ENCODE measurements around the gene TRAPPC11. TPM values are rescaled to one million over a fixed set of nuclear protein-coding genes. Genes with fewer than 3 reads are reported as not detected.

The TRAPPC11 gene
- polyA plus RNA-seq, 3 donors, result 32.3 to 49.8 (median 44.3) TPM

DNA sequence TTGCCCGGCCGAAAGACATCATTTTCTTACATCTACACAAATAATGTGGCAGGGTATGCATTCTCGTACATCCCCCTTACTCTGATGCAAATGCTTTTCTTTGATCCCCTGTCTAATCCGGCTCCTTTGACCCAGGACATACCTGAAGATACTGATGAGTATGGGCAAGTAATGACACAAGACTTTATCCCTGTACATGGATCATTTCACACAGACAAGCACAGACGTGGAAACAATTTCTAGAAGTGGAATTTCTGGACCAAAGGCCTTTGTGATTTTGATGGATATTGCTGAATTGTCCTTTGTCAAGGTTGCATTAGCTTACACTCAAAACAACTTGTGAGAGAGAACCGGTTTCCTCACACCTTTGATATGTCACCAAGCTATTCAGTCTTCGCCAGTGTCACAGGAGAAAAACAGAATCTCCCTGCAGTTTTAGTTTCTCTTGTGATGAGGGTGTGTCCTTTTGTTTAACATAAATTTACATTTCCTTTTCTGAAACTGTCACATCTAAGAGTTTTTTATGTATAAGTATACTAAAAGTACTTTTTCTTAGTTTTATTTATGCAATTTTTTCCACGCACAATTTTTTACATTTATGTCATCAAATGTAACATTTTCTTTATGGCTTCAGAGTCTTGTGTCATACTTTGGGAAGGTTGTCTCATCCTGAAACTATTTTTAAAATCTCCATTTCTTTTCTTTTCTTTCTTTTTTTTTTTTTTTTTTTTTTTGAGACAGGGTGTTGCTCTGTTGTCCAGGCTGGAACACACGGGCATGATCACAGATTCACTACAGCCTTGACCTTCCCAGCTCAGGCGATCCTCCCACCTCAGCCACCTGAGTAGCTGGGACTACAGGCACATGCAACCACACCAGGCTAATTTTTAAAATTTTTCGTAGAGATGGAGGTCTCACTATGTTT is 25.4 kb upstream of the TRAPPC11 start:
- DNase-seq, result no peak

DNA sequence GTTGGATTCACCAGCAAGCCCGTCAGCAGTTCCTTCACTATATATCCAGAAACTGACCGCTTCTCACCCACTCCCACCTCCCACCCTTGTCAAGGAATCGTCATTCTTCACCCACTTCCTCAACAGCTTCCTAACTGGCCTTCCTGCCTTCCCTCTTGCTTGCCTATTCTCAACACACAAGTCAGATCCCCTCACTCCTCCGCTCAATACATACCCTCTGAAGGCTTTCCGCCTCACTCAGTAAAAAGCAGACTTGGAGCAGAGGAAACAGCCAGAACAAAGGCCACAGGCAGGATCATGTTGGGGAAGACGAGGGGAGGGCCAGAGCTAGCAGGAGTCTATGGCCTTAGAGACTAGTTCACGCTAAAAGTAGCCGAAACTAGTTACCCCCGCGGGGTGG is 23.8 kb upstream of the TRAPPC11 start:
- DNase-seq, result no peak

DNA sequence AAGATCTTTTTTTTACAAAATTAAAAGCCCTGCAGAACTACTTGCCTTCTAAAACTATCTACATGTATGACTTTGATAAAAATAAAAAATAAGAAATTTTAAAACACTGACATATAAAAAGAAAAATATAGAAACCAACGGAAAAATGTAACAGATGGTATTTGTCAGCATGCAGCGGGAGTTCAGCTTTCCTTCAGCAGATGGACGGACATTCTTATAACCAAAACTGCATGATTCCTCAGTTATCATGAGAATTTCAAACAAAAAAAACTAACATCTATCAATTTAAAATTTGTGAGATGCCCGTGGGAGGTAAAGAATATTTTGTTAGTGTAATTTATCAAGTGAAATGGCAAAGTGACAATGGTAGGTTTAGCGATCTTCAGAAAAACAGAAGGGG is 23.4 kb upstream of the TRAPPC11 start:
- no peak for DNase-seq

DNA sequence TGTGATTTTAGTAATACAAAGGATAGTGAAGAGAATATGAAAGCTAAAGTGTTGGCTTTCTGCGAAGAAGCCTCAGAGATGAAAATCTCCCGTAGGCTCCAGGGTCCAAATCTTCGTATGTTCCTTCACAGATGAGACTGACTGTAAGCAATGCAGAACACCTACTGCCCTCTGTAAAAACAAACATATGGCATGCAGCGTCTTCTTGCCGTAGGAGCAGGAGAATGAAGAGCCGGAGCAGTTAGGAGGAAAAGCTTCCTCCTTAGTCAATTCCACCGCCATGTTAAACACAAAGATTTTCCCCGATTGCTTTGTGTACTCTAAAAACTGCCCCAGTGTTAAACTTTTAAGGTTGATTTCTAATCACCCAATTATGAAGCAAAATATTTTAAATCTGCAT is 22.6 kb upstream of the TRAPPC11 start:
- no peak for DNase-seq

DNA sequence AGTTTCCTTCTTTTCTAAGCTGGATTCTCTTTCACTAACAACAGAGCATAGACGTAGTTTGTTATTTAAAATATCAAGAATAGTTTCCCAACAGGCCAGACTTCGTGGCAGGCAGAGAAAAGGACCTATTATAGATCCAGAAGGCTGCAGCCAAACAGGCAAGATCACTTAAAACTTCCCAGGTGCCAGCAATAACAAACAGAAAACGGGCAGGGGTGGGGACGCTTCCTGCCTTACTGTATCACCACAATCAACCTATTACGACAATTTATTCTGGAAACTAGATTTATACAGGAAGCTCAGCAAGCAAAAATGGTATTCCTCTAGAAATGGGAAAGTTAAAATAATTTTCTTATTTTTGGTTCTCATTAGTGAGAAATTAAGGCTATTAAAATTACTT is 22.2 kb upstream of the TRAPPC11 start:
- no peak for DNase-seq

DNA sequence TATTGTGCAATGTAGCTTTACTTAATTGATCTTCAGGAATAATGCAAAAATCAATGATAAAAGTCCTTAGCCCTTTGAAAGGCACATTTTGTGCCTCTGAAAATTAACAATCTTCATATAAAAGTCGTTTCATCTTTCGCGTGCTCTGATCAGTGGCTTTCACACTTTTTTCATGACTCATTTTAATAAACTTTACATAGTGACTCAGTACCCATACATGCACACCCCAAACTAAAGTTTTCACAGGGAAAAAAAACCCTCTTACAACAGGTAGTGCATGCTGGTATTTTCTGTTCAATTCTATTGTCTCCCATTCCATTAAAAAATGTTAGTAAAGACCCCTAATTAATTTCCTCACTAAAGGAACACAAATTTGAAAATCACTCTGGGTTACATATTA is 21.6 kb upstream of the TRAPPC11 start:
- no peak for DNase-seq

DNA sequence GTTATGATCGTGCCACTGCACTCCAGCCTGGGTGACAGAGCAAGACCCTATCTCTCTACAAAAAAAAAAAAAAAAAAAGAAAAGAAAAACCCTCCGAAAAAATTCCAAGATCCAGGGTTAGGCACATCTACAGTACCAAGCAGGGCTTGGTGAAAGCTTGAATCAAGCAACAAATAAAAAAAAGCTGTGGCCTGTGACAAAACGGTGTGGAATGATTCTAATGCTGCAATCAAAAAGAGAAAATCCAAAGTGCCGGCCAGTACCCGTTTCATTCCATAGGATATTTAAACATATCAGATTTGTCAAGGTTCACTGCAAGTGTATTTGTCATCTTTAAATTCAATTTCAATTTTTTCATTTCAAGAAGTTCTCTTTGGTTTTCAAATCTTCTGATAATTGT is 20.7 kb upstream of the TRAPPC11 start:
- no peak for DNase-seq

DNA sequence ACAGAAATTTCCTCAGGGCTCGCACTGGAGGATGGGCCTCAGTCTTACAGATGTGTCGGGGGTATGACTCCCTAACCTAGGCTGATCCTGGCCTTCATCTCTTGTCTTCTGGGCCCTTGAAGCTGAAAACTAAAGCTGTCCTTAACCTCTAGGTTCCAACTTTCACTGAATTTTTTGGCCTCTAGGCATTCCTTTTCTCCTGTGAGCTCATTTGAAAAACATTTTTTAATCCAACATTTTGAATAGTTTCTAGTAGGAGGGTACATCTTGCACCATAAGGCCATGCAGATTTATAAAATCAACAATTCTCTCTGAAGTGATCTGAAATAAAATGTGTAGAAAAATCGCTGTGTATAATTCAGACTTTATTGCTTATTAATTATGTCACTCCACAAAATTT is 19.8 kb upstream of the TRAPPC11 start:
- DNase-seq, result no peak

DNA sequence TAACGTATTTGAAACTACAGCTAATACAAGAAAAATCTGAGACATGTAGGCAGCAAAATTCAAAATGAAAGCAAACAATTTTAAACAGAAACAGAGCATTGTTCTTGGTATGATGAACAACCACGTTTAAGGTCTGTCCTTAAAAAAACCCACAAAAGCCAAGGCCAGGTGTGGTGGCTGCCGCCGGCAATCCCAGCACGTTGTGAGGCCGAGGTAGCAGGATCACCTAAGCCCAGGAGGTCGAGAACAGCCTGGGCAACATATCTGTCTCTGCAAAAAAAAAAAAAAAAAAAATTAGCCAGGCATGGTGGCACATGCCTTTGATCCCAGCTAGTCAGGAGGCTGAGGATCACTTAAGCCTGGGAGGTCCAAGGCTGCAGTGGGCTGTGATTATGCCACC is 13.8 kb upstream of the TRAPPC11 start:
- no peak for DNase-seq

DNA sequence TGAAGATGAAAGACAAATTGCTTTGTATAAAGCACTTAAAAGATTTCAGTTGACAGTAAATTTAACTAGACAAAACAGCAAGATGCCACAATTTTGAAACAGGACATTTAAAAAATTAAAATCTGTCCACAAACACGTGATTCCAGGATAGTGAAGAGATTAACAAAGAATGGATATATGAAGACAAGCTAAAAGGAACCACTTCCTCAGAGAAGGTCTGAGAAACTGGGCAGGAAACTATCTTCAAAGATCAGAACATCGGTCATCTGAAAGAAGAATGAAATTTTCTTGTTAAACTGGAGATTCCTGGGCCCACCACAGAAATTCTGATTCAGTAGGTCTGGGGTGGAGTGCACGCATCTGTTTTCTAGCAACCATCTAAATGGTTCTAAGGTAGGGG is 1.5 kb upstream of the TRAPPC11 start:
- no peak for DNase-seq

DNA sequence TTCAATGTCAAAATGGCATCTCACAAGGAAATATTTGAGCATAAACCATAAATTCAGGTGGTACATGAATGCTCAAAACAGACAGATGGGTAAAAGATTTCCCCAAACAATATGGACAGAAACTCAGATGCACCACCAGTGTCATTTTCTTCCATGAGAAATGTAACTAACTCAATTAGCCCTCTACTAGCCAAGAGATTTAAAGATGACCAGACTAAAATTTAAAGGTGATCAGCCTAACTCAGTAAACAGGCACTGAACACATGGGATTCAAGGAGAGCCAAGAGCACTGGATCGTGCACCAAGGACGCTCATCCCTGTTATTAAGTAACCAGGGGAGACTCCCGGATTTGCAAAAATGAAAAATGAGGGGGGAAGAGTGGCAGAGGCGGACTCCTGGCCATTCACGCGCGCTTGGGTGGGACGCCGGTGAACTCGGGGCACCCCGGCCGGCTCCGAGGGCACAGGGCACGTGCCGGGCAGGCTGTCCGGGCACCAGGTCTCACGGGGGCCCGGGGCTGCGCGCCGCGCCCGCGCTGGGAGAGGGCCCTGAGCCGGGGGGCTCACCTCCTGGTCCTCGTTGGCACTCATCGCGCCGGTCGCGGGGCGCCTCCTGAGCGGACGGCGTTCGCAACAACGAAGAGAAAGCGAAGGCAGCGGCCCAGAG is 598 bp upstream of the TRAPPC11 start:
- DNase-seq, result peak; percentile 20

DNA sequence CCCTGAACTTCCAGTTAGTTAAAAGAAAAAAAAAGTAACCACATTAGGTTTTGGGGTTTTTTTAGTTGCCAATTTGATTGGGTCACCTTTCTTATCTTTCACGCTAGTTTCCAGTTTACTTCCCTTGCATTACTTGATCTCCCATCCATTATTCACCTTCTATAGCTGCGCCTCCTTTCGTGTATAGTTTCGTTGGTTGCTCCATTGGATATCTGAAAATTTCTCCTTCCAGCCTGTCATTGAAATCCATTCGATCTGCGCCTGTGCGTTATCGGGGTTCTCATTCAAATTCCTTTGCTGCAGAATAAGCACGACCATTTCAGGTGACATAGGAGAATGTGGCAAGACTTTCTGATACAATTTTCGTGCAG is 764 bp downstream of the TRAPPC11 start:
- DNase-seq, result no peak

DNA sequence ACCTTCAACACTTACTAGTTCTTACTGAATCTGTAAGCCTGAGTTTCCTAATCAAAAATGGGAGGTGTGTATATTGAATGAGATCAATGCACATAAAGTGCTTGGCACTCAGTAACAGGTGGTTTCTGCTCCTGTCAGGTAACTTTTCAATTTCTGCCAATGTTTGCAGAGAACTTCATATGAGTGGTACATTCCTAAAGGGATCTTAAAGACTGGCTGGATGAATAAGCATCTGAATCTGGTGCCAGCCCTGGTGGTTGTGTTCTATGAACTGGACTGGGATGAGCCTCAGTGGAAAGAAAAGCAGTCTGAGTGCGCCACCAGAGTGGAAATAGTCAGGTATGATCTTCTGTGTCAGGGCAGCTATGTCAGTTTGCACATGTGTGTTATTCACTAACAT is 7.0 kb downstream of the TRAPPC11 start:
- DNase-seq, result no peak

DNA sequence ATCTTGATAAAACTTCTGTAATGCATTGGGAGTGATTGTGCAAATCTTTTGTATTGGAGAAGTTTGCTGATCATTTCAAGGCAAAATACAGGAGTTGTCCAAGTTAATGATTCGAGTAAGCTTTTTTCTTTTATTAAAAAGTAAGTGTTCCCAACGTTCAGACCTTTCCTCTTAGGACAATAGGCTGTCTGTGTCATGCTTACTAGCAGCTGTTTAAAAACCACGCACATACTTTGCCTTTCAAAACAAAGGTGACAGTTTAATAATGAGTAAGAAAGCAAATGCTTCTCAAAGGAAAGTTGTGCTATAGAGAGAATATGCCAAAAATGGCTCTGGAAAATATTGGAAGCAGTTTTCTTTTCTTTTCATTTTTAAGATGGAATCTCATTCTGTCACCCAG is 11.2 kb downstream of the TRAPPC11 start:
- DNase-seq, result no peak

DNA sequence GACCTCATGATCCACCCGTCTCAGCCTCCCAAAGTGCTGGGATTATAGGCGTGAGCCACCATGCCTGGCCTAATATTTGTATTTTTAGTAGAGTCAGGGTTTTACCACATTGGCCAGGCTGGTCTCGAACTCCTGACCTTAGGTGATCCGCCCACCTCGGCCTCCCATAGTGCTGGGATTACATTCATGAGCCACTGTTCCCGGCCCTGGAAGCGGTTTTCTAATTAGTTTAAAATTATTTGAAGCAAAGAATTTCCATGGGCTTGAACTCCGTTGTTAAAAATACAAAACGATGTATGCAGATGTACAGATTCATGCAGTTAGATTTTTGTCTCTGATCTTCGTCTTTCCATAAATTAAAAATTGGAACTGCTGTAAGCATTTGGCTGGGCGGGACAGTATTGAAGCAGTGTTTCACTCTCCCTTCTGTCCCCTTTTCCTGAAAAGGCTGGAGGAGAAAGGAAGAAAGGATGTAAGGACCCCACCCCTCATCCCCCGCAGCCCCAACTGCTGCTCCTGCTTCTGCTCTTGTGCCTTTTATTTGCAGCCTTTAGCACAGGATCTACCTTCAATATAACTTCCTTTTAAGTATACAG is 12.0 kb downstream of the TRAPPC11 start:
- no peak for DNase-seq

DNA sequence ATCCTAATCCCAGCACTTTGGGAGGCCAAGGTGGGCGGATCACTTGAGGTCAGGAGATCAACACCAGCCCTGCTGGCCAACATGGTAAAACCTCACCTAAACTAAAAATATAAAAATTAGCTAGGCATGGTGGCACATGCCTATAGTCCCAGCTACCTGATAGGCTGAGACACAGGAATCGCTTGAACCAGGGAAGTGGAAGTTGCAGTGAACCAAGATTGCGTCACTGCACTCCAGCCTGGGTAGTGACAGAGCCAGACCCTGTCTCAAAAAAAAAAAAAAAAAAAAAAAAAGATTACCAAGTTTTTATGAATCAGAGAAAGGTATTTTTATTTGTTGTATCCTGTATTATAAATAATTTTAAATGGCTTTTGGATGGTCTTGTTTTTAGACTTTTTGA is 15.1 kb downstream of the TRAPPC11 start:
- DNase-seq, result no peak

DNA sequence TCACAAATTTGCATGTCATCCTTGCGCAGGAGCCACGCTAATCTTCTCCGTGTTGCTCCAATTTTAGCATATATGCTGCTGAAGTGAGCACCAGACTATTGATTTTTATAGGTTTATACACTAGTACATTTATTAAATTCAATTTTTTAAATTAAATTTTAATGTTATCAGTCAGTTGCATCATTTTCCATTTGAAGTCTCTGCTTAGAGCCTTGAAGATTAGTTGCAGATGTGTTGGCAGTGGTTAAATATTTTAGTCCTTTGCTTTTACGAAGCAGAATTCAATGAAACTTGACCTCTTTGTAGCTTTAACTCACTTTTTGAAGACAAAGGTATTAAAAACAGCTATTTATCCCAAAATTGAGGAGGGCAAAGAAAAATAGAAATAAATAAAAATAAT is 16.5 kb downstream of the TRAPPC11 start:
- DNase-seq, result no peak

DNA sequence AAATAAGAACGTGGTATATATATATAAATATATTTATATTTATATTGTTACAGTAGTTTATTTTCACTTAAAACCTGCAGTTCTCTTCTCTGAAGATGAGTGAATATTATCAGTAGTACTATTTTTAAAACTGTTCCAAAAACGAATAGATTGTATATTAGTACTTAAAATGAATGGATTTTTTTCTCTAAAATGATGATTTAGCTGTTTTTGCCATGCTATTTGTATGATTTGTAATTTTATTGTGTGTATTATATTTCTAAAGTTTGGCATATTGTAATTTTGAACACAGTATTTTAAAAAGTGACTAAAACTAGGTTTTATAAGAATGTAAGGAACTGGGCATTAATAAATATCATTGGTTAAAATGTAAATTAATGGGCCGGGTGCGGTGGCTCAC is 22.0 kb downstream of the TRAPPC11 start:
- no peak for DNase-seq

DNA sequence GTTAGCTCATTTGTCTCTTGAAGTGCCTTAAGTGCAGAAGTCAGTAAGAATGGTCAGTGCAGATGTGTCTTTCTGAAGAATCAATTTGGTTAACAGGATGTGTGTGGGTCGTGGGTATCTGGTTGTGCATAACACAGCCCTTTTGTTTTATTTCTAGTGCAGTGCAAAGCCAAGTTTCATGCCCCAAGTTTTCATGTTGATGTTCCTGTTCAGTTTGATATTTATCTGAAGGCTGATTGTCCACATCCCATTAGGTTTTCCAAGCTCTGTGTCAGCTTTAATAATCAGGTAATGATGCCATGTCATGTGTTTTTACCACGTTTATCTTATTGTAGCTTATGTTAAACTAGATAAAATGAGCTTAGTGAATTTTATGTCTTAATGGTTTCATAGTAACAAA is 27.4 kb downstream of the TRAPPC11 start:
- no peak for DNase-seq

DNA sequence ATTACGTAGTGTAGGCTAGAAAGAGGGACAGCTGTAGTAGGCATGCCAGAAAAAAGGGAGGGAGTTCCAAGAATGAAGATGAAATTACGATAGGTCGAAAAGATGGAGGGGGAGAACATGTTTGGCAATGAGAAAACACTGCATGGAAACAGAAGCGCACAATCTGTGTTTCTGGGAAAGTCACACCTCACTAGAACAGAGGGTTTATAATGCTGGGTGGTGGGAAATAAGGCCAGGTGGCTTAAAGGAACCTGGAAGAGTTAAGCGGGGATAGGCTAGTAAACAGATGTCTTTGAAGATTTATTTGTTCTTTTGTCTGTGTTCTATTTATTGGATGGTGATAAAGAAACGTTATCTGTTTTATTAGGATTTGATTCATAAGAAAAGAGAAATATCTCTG is 29.1 kb downstream of the TRAPPC11 start:
- DNase-seq, result no peak

DNA sequence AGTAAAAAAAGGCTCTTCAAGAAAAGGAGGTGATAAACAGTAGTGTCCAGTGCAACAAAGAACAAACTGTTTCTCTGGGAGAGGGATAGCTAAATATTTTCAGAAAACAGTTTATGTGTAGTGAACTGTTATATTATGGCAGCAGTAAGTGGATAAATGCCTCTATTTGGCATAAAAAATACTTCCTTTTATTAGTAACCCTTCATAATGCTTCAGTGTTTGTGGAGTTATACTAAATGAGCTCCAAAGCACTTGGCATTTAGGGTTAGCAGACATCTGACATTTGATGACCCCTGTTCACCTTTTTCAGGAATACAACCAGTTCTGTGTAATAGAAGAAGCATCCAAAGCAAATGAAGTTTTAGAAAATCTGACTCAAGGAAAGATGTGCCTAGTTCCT is 31.9 kb downstream of the TRAPPC11 start:
- no peak for DNase-seq

DNA sequence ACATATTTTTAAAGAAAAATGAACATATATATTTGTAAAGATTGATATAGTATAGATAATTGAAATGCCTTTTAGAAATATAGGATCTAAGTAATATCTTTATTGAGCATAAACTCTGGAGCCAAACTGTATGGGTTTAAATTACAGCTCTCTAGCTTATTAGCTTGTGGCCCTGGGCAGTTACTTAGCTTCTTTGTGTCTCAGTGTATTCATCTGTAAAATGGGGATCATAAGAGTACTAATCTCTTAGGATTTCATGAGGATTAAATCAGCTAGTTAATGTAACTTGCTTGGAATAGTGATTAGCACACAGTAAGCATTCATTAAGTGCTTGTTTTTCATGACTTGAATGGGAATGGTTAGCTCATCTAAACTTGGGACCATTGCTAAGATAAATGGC is 32.8 kb downstream of the TRAPPC11 start:
- no peak for DNase-seq

DNA sequence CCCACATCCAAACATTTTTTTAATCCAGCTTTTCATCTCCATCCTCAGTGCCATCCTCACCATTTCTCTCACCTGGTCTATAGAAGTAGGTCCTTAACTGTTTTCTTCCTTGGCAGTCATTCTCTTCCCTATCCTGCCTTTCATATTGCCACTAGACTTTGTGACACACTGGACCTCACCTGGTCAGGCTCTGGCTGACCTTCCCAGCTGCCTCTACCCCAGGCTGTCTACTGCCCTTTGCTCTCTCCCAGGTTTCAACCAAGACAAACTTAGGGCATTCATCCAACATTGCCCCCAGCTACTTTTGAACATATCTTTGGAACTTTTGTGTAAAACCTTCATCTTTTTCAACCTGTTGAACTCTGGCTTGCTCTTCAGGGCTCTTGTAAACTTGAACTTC is 39.8 kb downstream of the TRAPPC11 start:
- DNase-seq, result no peak
